ENCODE data around the gene LCORL. TPM values are rescaled to one million over a fixed set of nuclear protein-coding genes. Genes with fewer than 3 reads are reported as not detected.
"Not testable (repeated sequence)": the region's sequence is repeated elsewhere in the genome, so short reads cannot be mapped to it uniquely, and the experiment has no call there.

Gene LCORL
- total RNA-seq, 1 experiment from 2014 or later, result 15.5 TPM

DNA sequence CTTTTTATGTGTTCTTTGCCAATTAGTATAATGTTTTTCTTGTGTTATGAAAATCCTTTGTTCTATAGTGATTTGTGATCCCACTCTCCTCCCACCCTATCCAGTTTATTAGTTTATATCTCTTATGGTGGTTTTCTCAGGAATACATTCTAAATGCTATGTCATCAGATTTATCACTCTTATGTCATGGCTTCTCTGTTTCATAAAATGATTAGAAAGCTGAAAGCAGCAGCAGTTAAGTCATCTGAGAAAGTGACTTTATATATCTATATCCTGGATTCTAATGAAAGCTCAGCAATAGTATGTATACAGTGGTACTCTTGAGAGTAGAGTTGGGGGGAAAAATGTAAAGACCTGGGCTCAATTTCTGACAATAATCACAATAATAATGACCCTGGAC lies 169.6 kb downstream of the LCORL start:
- no peak for DNase-seq
- H3K4me2 ChIP-seq (ENCODE audit: insufficient read depth, insufficient read length, low read length), result no peak overlapping the region
- no peak overlapping the region for H3K27ac Mint-ChIP-seq

DNA sequence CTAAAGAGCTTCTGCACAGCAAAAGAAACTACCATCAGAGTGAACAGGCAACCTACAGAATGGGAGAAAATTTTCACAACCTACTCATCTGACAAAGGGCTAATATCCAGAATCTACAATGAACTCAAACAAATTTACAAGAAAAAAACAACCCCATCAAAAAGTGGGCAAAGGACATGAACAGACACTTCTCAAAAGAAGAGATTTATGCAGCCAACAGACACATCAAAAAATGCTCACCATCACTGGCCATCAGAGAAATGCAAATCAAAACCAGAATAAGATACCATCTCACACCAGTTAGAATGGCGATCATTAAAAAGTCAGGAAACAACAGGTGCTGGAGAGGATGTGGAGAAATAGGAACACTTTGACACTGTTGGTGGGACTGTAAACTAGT lies 171.3 kb downstream of the LCORL start:
- not testable (repeated sequence) for H3K4me1 Mint-ChIP-seq; H3K14ac ChIP-seq (ENCODE audit: insufficient read depth, low read length); H4K8ac ChIP-seq (replicated peaks; ENCODE audit: insufficient read length, low read depth, low read length); H3K4me2 ChIP-seq (ENCODE audit: insufficient read depth, insufficient read length, low read length); H2BK20ac ChIP-seq (ENCODE audit: low read depth, low read length, poor library complexity, severe bottlenecking); H3K27ac ChIP-seq (ENCODE audit: insufficient read length, low read depth, low read length); H3K23me2 ChIP-seq (ENCODE audit: insufficient read length, low read depth, low read length, poor library complexity, severe bottlenecking); H3K9me3 ChIP-seq (ENCODE audit: control insufficient read depth, low read depth, low read length); H2BK5ac ChIP-seq (ENCODE audit: insufficient read length, low read length); H3K18ac ChIP-seq (ENCODE audit: insufficient read length, low read depth, low read length); H2BK120ac ChIP-seq (ENCODE audit: low read depth, low read length, poor library complexity, severe bottlenecking); H3K56ac ChIP-seq (ENCODE audit: insufficient read length, low read depth, low read length); H3T11ph ChIP-seq (ENCODE audit: low read length); DNase-seq; H3K79me2 ChIP-seq (ENCODE audit: insufficient read depth, low read length); H4K20me1 ChIP-seq (ENCODE audit: control insufficient read depth, insufficient read depth, insufficient read length); H4K91ac ChIP-seq (ENCODE audit: insufficient read length, low read depth, low read length); H2BK12ac ChIP-seq (ENCODE audit: insufficient read length, low read depth, low read length); H3K9ac ChIP-seq (ENCODE audit: extremely low read depth, insufficient read length, low read length); H3K4me3 Mint-ChIP-seq; H3K23ac ChIP-seq (ENCODE audit: insufficient read length, low read depth, low read length); H3K79me1 ChIP-seq (ENCODE audit: insufficient read depth, low read depth, low read length, poor library complexity, severe bottlenecking); H2AK5ac ChIP-seq (ENCODE audit: insufficient read length, low read length); H3K4ac ChIP-seq (ENCODE audit: low read depth, low read length); H4K5ac ChIP-seq (ENCODE audit: insufficient read length, low read depth, low read length); H2AFZ ChIP-seq (ENCODE audit: low read length); H3K4me1 ChIP-seq (ENCODE audit: insufficient read depth, low read length); H3K27me3 Mint-ChIP-seq (ENCODE audit: low read depth); H3K27me3 ChIP-seq (ENCODE audit: insufficient read depth, low read length); H3K27ac Mint-ChIP-seq; H2BK15ac ChIP-seq (ENCODE audit: low read depth, low read length)
- Mint-ChIP-seq H3K36me3 (ENCODE audit: insufficient read depth in 1 of 3, low read depth in 3 of 3) (peaks cover 27 to 36% (median 31%) of the 10 kb centered on the region in 3 experiments), H3K9me3 (peaks cover 19 to 20% of the 10 kb centered on the region in 2 experiments)
- no CpG with 5 or more reads among the region's 1 CpG for WGBS (ENCODE audit: extremely low coverage, insufficient read length, low lambda C conversion rate)

More for the DNA sequence above, 169.6 kb downstream of the LCORL start:
- H2BK5ac ChIP-seq (ENCODE audit: insufficient read length, low read length), result no peak overlapping the region
- H3K23ac ChIP-seq (ENCODE audit: insufficient read length, low read depth, low read length), result no peak overlapping the region
- no peak overlapping the region for H3K9ac ChIP-seq (ENCODE audit: extremely low read depth, insufficient read length, low read length)
- no peak overlapping the region for H3K4ac ChIP-seq (ENCODE audit: low read depth, low read length)
- no peaks in the 10 kb centered on the region for H3K23me2 ChIP-seq (ENCODE audit: insufficient read length, low read depth, low read length, poor library complexity, severe bottlenecking)
- H3K27ac ChIP-seq (ENCODE audit: insufficient read length, low read depth, low read length), result no peak overlapping the region
- no peaks in the 10 kb centered on the region for H3K79me1 ChIP-seq (ENCODE audit: insufficient read depth, low read depth, low read length, poor library complexity, severe bottlenecking)
- H3K79me2 ChIP-seq (ENCODE audit: insufficient read depth, low read length), result no peaks in the 10 kb centered on the region
- H3K18ac ChIP-seq (ENCODE audit: insufficient read length, low read depth, low read length), result no peak overlapping the region
- H3K14ac ChIP-seq (ENCODE audit: insufficient read depth, low read length), result no peak overlapping the region
- H2BK20ac ChIP-seq (ENCODE audit: low read depth, low read length, poor library complexity, severe bottlenecking), result no peak overlapping the region
- no peak overlapping the region for H4K8ac ChIP-seq (replicated peaks; ENCODE audit: insufficient read length, low read depth, low read length)
- no peak overlapping the region for H2BK120ac ChIP-seq (ENCODE audit: low read depth, low read length, poor library complexity, severe bottlenecking)
- H3K9me3 ChIP-seq (ENCODE audit: control insufficient read depth, low read depth, low read length), result no peaks in the 10 kb centered on the region
- H3K9me3 Mint-ChIP-seq, result peaks cover 19 to 20% of the 10 kb centered on the region in 2 experiments
- H3K4me1 ChIP-seq (ENCODE audit: insufficient read depth, low read length), result no peaks in the 10 kb centered on the region
- no peak overlapping the region for H2BK15ac ChIP-seq (ENCODE audit: low read depth, low read length)
- peaks cover 0 to 3% of the 10 kb centered on the region in 2 experiments; a peak in 1 of 4 replicates for H3K4me1 Mint-ChIP-seq
- no peaks in the 10 kb centered on the region; the same call in 1 of the 2 replicates for H3K27me3 Mint-ChIP-seq (ENCODE audit: low read depth)
- H4K5ac ChIP-seq (ENCODE audit: insufficient read length, low read depth, low read length), result no peak overlapping the region
- H3K27me3 ChIP-seq (ENCODE audit: insufficient read depth, low read length), result no peaks in the 10 kb centered on the region
- no peak overlapping the region for H3K4me3 Mint-ChIP-seq
- no peaks in the 10 kb centered on the region for H4K20me1 ChIP-seq (ENCODE audit: control insufficient read depth, insufficient read depth, insufficient read length)
- no peak overlapping the region for H2BK12ac ChIP-seq (ENCODE audit: insufficient read length, low read depth, low read length)
- H3K36me3 Mint-ChIP-seq (ENCODE audit: insufficient read depth in 1 of 3, low read depth in 3 of 3), result peaks cover 14 to 20% (median 16%) of the 10 kb centered on the region in 3 experiments
- no peak overlapping the region for H4K91ac ChIP-seq (ENCODE audit: insufficient read length, low read depth, low read length)
- H3K56ac ChIP-seq (ENCODE audit: insufficient read length, low read depth, low read length), result no peak overlapping the region
- TF ChIP-seq, protein P1, sequence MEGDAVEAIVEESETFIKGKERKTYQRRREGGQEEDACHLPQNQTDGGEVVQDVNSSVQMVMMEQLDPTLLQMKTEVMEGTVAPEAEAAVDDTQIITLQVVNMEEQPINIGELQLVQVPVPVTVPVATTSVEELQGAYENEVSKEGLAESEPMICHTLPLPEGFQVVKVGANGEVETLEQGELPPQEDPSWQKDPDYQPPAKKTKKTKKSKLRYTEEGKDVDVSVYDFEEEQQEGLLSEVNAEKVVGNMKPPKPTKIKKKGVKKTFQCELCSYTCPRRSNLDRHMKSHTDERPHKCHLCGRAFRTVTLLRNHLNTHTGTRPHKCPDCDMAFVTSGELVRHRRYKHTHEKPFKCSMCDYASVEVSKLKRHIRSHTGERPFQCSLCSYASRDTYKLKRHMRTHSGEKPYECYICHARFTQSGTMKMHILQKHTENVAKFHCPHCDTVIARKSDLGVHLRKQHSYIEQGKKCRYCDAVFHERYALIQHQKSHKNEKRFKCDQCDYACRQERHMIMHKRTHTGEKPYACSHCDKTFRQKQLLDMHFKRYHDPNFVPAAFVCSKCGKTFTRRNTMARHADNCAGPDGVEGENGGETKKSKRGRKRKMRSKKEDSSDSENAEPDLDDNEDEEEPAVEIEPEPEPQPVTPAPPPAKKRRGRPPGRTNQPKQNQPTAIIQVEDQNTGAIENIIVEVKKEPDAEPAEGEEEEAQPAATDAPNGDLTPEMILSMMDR (conservative IDR thresholded peaks at IDR 0.05), result no peak
- no peak overlapping the region for H2AK5ac ChIP-seq (ENCODE audit: insufficient read length, low read length)
- H3T11ph ChIP-seq (ENCODE audit: low read length), result no peak overlapping the region
- no peak overlapping the region for H2AFZ ChIP-seq (ENCODE audit: low read length)

Measured in H9 (cell line).